GM15510 (cell line): ENCODE data around the gene CCDC93.

Experiments used
- POLR2A ChIP-seq: IDR thresholded peaks from 3 replicates; pipeline ENCODE4 v1.6.1; 2011; ENCODE audit warnings: borderline replicate concordance; ENCODE audit not compliant: insufficient read length; ENCODE audit errors: extremely low read depth

The CCDC93 gene

GRCh38 chr2:118014492-118014824 is 588 bp upstream of the CCDC93 start:
- TF ChIP-seq POLR2A, result no peak

DNA sequence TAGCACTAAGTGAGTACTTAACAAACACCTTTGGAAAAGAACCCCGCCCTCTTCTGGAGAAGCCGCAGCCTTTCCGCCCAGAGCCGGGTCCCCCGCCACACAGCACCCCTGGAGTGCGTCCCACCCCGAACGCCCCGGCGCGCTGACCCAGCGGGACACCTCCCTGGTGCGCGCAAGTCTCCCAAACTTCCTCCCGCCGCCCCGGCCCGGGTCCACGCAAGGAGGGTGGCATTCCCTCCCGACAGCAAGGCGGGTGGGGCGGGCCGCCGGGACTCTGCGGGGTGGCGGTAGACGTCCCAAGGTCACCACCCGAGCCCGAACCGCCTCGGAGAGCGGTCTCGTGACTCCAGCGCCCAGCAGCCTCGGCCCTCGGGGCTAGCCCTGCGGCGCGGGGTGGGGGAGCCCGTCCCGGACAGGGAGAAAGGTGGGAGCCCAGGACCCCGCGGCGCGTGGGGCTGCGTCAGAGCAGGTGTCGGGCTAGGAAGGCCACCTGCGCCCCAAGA is 598 bp downstream of the CCDC93 start:
- TF ChIP-seq POLR2A, result no peak

GRCh38 chr2:118012778-118013177 is 1.1 kb downstream of the CCDC93 start:
- TF ChIP-seq POLR2A, result no peak

GRCh38 chr2:118010473-118010872 is 3.4 kb downstream of the CCDC93 start:
- TF ChIP-seq POLR2A, result no peak

- no peak for TF ChIP-seq POLR2A
Observed at GRCh38 chr2:118006861-118007260, 7.0 kb downstream of the CCDC93 start.

GRCh38 chr2:118006326-118006725 is 7.5 kb downstream of the CCDC93 start:
- no peak for TF ChIP-seq POLR2A

GRCh38 chr2:118003396-118003824 is 10.5 kb downstream of the CCDC93 start:
- TF ChIP-seq POLR2A, result no peak

GRCh38 chr2:118000041-118000440 is 13.8 kb downstream of the CCDC93 start:
- TF ChIP-seq POLR2A, result no peak

DNA sequence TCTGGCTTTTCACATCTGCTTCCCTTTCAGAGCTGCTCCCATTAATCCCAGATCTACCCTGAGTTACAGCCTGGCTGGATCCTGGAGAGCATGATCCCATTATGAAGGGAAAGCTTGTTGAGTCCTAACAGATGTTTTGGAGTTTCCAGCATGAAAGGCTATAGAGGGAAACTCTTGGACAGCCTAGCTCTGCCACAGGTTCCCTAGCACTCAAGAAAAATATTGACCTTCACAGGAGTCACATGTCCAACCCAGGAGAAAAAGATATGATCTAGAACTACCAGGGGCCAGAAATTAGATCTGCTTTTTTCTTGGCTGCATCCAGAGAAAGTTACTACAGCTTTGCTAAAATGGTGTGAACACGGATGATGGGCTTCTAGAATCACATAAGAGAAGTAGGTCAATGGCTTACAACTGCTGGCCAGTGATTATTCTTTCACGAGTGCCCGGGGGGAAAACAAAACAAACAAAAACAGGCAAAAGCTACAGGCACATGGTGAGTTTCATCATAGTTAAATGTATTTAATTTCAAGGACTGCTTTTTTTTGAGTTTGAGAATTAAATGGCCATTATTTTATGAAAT is 15.9 kb downstream of the CCDC93 start:
- no peak for TF ChIP-seq POLR2A

GRCh38 chr2:117996525-117996924 is 17.3 kb downstream of the CCDC93 start:
- no peak for TF ChIP-seq POLR2A

DNA sequence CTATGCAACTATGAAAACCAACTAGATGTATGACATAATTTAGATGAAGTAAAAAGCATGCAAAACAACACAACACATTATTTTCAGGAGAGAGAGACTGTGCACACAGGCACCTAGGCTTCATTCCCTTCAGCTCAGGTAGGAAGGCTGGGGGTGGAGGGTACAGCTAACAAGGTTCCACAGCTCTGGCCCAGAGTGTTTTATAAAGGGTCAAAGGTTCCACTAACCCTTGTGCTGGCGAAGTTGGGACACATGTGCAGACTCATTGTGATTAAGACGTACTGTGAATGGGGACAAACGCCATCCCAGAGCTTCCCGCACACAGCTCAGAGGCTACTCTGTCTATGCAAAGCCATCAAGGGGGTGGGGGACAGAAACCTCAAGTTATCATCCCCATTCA is 19.1 kb downstream of the CCDC93 start:
- TF ChIP-seq POLR2A, result no peak

- TF ChIP-seq POLR2A, result no peak
Observed at GRCh38 chr2:117989854-117990438, 23.9 kb downstream of the CCDC93 start.

DNA sequence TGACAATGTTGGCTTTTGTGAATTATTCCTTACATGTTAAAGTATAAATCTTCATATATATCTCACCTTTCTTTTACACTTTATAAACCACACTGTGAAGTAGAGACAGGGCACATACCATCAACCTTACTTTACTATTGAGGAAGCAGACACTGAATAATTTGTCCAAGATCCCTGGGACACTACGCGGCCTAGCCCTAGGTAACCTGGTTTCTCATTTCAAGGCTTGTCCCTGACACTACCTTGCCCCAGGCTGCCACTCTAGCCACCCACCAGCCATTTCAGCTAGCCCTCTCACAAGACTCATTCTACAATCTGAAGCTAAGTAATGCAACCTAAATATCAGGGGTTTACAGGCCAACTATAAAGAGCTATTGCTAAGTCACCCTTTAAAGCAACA is 26.7 kb downstream of the CCDC93 start:
- no peak for TF ChIP-seq POLR2A

GRCh38 chr2:117985092-117985491 is 28.8 kb downstream of the CCDC93 start:
- TF ChIP-seq POLR2A, result no peak

GRCh38 chr2:117984208-117984607 is 29.7 kb downstream of the CCDC93 start:
- no peak for TF ChIP-seq POLR2A

- TF ChIP-seq POLR2A, result no peak
Observed at GRCh38 chr2:117983040-117983439, 30.8 kb downstream of the CCDC93 start.

DNA sequence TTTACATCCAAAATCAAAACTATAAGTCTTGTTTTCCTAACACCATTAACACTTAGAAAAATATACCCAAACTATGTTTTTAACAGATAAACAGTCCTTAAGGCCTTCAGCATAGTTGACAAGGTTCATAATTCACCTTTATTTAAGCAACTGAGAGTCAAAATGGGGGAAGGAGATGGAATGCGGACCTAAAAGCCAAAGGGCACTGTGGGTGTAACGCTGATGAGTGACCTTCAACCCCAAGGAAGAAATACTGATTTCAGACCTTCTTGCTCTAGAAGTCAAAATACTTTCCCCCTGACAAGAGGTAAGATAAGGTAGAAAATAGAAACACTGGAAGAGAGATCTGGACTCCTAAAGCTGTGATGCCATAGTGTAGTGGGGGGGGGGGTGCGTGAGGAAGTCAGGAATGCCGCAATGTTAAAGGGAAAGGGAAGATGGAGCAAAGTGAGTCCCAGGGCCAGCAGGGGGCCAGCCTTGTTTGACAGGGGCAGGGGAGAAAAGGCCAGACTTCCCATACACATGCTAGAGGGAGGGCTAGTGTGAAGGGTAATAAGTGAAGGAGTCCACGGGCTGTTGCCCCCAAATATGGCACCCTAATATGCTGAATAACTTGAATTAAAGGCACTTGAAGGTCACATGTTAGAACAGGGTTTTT is 31.4 kb downstream of the CCDC93 start:
- no peak for TF ChIP-seq POLR2A

- no peak for TF ChIP-seq POLR2A
Observed at GRCh38 chr2:117981810-117982209, 32.1 kb downstream of the CCDC93 start.
